Endothelial cell of umbilical vein (primary cell): ENCODE data around the gene ZSCAN32. TPM values are rescaled to one million over a fixed set of nuclear protein-coding genes. Genes with fewer than 3 reads are reported as not detected.

Experiments
- BruUV-seq: library from RNA; stranded (reverse); fragments of 400-500 nt; replicated peaks from 2 replicates; lab custom pipeline; 2021; lab: Mats Ljungman, UMichigan
- CTCF ChIA-PET: fragments of 300-600, 350-600 bp; sonication (Branson Sonifier 250); formaldehyde crosslinking; loops from one replicate; lab custom pipeline; 2021; ENCODE audit warnings: antibody characterized with exemption, inconsistent platforms; lab: Charles Lee
- POLR2A ChIA-PET: fragments of 300-600, 350-600 bp; sonication (Branson Sonifier 250); formaldehyde crosslinking; loops from one replicate; lab custom pipeline; 2021; ENCODE audit warnings: antibody characterized with exemption, inconsistent platforms; lab: Charles Lee
- DNase-seq: peaks from one replicate; pipeline ENCODE4 v3.0.0-alpha.2; 2011; ENCODE audit warnings: low read depth, low spot score
- FAIRE-seq: peaks from 2 replicates; lab custom pipeline; 2011; peaks lifted over from hg19 to GRCh38; lab: Jason Lieb, UNC
- H2AFZ ChIP-seq: 2 replicates; pipeline ENCODE4 v1.6.0; 2012; ENCODE audit warnings: low read depth, low read length, control low read depth, inconsistent platforms
- H3K27ac ChIP-seq: 2 replicates; pipeline ENCODE4 v1.5.1; 2011; ENCODE audit warnings: low read depth, mild to moderate bottlenecking, control low read depth, low read length, moderate library complexity; ENCODE audit not compliant: insufficient read depth
- H3K27me3 ChIP-seq, 2 experiments: 2 replicates each; pipeline versions ENCODE4 v1.6.0 to v1.6.1; 2011; ENCODE audit warnings: low read length in 2 of 2, mixed read lengths in 1 of 2; ENCODE audit not compliant: control insufficient read depth in 2 of 2, insufficient read depth in 2 of 2
- H3K36me3 ChIP-seq, 2 experiments: 2 replicates in 1 of 2; 3 replicates in 1 of 2; pipeline ENCODE4 v1.5.1; 2011; ENCODE audit warnings: low read length in 2 of 2, mild to moderate bottlenecking in 1 of 2, moderate library complexity in 1 of 2; ENCODE audit not compliant: control insufficient read depth in 2 of 2, insufficient read depth in 2 of 2; ENCODE audit errors: extremely low read depth in 1 of 2
- H3K4me1 ChIP-seq: 3 replicates; pipeline ENCODE4 v1.5.1; 2011; ENCODE audit warnings: mild to moderate bottlenecking, low read length; ENCODE audit not compliant: control insufficient read depth, insufficient read depth; ENCODE audit errors: extremely low read depth
- H3K4me2 ChIP-seq: 2 replicates; pipeline ENCODE4 v1.6.1; 2011; ENCODE audit warnings: low read length, control low read depth, mixed read lengths; ENCODE audit not compliant: insufficient read depth
- H3K4me3 ChIP-seq, 3 experiments: fragments of 200-600 bp in 1 of 3; sonication (generic), shearing (Covaris generic) in 1 of 3; replicated peaks in 1 of 3; 2 replicates each; pipeline ENCODE4 v1.5.1; 2011 to 2016; ENCODE audit warnings: control low read depth in 3 of 3, low read length in 3 of 3, mild to moderate bottlenecking in 2 of 3, inconsistent platforms in 1 of 3, low read depth in 1 of 3, moderate library complexity in 1 of 3; ENCODE audit not compliant: insufficient read depth in 1 of 3
- H3K79me2 ChIP-seq: 2 replicates; pipeline ENCODE4 v1.6.0; 2012; ENCODE audit warnings: low read length, inconsistent platforms; ENCODE audit not compliant: control insufficient read depth, insufficient read depth
- H3K9ac ChIP-seq: replicated peaks from 2 replicates; pipeline ENCODE3; 2011; ENCODE audit warnings: low read length, control low read depth; ENCODE audit not compliant: insufficient read depth; ENCODE audit errors: extremely low read depth
- H3K9me1 ChIP-seq: replicated peaks from 3 replicates; pipeline ENCODE4 v1.6.0; 2011; ENCODE audit warnings: mild to moderate bottlenecking, low read length; ENCODE audit not compliant: control insufficient read depth, insufficient read depth; ENCODE audit errors: extremely low read depth
- H3K9me3 ChIP-seq: replicated peaks from 2 replicates; pipeline ENCODE4 v1.5.1; 2012; ENCODE audit warnings: low read length, inconsistent platforms; ENCODE audit not compliant: control insufficient read depth, insufficient read depth
- H4K20me1 ChIP-seq: replicated peaks from 2 replicates; pipeline ENCODE3; 2011; ENCODE audit warnings: mild to moderate bottlenecking, low read length; ENCODE audit not compliant: control insufficient read depth, insufficient read depth; ENCODE audit errors: extremely low read depth
- CTCF ChIP-seq, 2 donors: IDR thresholded peaks; 1 replicate in 1 of 2; 2 replicates in 1 of 2; pipeline ENCODE4 v1.5.1; 2011; ENCODE audit warnings: low read length in 2 of 2, mild to moderate bottlenecking in 2 of 2, moderate library complexity in 2 of 2, control low read depth in 1 of 2, inconsistent platforms in 1 of 2, low read depth in 1 of 2; ENCODE audit not compliant: insufficient read depth in 1 of 2; ENCODE audit errors: extremely low read depth in 1 of 2
- EZH2 ChIP-seq: IDR thresholded peaks from 2 replicates; pipeline ENCODE4 v1.6.1; 2012; ENCODE audit warnings: borderline replicate concordance, low read depth, mild to moderate bottlenecking, moderate library complexity, low read length, inconsistent platforms; ENCODE audit not compliant: severe bottlenecking
- JUN ChIP-seq: IDR thresholded peaks from 2 replicates; pipeline ENCODE4 v1.6.1; 2011; ENCODE audit warnings: borderline replicate concordance, low read depth; ENCODE audit not compliant: insufficient read length, insufficient read depth
- MAX ChIP-seq: IDR thresholded peaks from 2 replicates; pipeline ENCODE4 v1.6.1; 2011; ENCODE audit not compliant: insufficient read depth, insufficient read length
- MYC ChIP-seq: IDR thresholded peaks from one replicate; pipeline ENCODE4 v1.6.1; 2011; ENCODE audit warnings: mild to moderate bottlenecking, low read depth, low read length
- POLR2A ChIP-seq: IDR thresholded peaks from 2 replicates; pipeline ENCODE4 v1.6.1; 2012; ENCODE audit warnings: low read depth, mild to moderate bottlenecking, control low read depth, low read length
- POLR2AphosphoS5 ChIP-seq: IDR thresholded peaks from 2 replicates; pipeline ENCODE4 v1.6.1; 2012; ENCODE audit warnings: low read depth, mild to moderate bottlenecking, control low read depth, low read length, moderate library complexity; ENCODE audit not compliant: insufficient read depth
- dilution Hi-C: fragments of 300-500 bp; cut with MboI; formaldehyde crosslinking; loops from one replicate; pipeline ENCODE4 v1.15.0; 2019; ENCODE audit warnings: low sequenced_read_pairs; ENCODE audit not compliant: extremely low pct_ligation_motif_present
- intact Hi-C: fragments of 100-400 bp; cut with micrococcal nuclease; formaldehyde crosslinking; loops from one replicate; pipeline ENCODE4 v1.10.0; 2022
- polyA plus RNA-seq, 4 experiments: library from polyadenylated mRNA; depleted of rRNA in 3 of 4; stranded (reverse) in 3 of 4; unstranded in 1 of 4; fragments of >200 nt; gene quantifications; 2 replicates each; pipeline versions ENCODE4 v1.2.1 to v1.2.3, GENCODE V29; 2011 to 2012; ENCODE audit warnings: missing spikeins in 1 of 4
- total RNA-seq: library from RNA; stranded (reverse); gene quantifications from 2 replicates; pipeline ENCODE4 v1.2.3, GENCODE V29; 2021

The ZSCAN32 gene
- total and polyA plus RNA-seq, 2 donors (not counting 3 experiments of a cell fraction or from before 2014, with no cell fraction given), result 8.0 to 10.9 TPM

DNA sequence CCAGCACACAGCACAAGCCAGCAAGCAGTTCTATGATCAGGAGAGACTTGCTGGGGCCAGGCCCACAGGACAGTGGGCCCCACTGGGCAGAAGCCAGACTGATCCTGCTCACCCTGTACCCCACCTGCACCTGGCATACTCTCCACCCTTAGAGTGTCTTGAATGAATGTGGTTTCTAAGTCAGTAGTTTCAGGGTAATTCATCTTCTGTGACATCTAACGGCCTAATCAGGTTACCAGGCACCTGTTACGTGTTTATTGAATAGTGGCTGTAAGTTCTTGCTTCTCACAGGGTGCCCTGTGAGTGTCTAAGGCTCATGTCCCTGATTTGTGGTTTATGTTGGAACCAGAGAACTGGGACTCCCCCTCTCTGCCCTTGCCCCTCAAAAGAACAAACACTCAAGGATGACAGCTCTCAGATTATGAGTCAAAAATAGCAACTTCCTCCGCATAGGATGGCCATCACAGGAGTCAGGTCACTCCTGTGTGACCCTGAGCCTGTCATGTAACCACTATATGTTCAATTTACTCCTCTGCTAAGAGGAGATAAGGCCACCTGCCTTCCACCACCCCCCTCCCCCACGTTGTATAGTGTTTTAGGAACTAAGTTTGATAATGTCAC lies 52.1 kb downstream of the ZSCAN32 start:
- H2AFZ ChIP-seq, result no peak overlapping the region
- DNase-seq, result no peak
- no peaks in the 10 kb centered on the region for H4K20me1 ChIP-seq
- no peak overlapping the region for H3K9ac ChIP-seq
- H3K79me2 ChIP-seq, result no peaks in the 10 kb centered on the region
- no peak overlapping the region for H3K27ac ChIP-seq
- no peaks in the 10 kb centered on the region for H3K9me3 ChIP-seq
- intact Hi-C loops (no loop called here), dilution Hi-C loops (no loop called here)
- H3K27me3 ChIP-seq, result peaks cover 0 to 3% of the 10 kb centered on the region in 2 experiments
- TF ChIP-seq EZH2, result no peak
- H3K36me3 ChIP-seq, result no peaks in the 10 kb centered on the region
- CTCF ChIA-PET, result no interaction called here
- H3K4me2 ChIP-seq, result no peak overlapping the region
- BruUV-seq, result no TSS peak
- no peaks in the 10 kb centered on the region for H3K4me1 ChIP-seq
- H3K4me3 ChIP-seq, result no peak overlapping the region
- no peak for FAIRE-seq
- no peaks in the 10 kb centered on the region for H3K9me1 ChIP-seq
- POLR2A ChIA-PET, result no interaction called here

DNA sequence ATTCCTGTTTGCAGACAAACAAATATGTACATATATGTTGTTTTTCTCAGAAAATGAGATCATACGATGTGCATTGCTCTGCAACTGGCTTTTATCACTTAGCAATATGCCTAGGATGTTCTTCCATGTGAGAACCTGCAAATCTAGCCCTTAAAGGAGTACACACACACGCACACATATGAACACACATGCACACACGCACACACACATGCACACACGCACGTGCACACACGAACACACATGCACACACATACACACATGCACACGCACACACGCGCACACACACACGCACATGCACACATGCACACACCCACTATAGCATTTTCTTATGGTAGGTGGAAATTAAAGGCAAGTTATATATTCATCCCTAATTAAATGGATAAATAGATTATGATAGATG lies 53.2 kb downstream of the ZSCAN32 start:
- TF ChIP-seq JUN, result no peak
- no peak for TF ChIP-seq CTCF (IDR thresholded peaks at IDR 0.05; ENCODE audit: extremely low read depth in 1 of 2, insufficient read depth in 1 of 2, low read depth in 1 of 2, low read length in 2 of 2)
- TF ChIP-seq POLR2A, result no peak
- TF ChIP-seq MAX, result no peak
- TF ChIP-seq MYC, result no peak
- TF ChIP-seq POLR2AphosphoS5, result no peak
- TF ChIP-seq EZH2, result no peak
- H3K4me2 ChIP-seq, result no peak overlapping the region
- no peaks in the 10 kb centered on the region for H3K9me3 ChIP-seq
- intact Hi-C loops (no loop called here), dilution Hi-C loops (no loop called here)
- no peak overlapping the region for H3K9ac ChIP-seq
- no TSS peak for BruUV-seq
- H3K36me3 ChIP-seq, result no peaks in the 10 kb centered on the region
- H3K27ac ChIP-seq, result no peak overlapping the region
- H2AFZ ChIP-seq, result no peak overlapping the region
- H3K4me3 ChIP-seq, result no peak overlapping the region
- ChIA-PET POLR2A (no interaction called here), CTCF (no interaction called here)
- H4K20me1 ChIP-seq, result no peaks in the 10 kb centered on the region
- no peak for DNase-seq
- H3K9me1 ChIP-seq, result no peaks in the 10 kb centered on the region
- H3K79me2 ChIP-seq, result no peaks in the 10 kb centered on the region
- peaks cover 0 to 3% of the 10 kb centered on the region in 2 experiments for H3K27me3 ChIP-seq
- H3K4me1 ChIP-seq, result no peaks in the 10 kb centered on the region
- no peak for FAIRE-seq
